Hematopoietic multipotent progenitor cell treated with erythropoietin and hydrocortisone succinate and interleukin-3 and kit ligand, for 8 days (in vitro differentiated cells): ENCODE measurements around the gene LHX4.
A peak's percentile ranks its signal among the peaks of the same experiment; 100 is the strongest.
"Not testable (repeated sequence)": the region's sequence is repeated elsewhere in the genome, so short reads cannot be mapped to it uniquely, and the experiment has no call there.

ENCODE experiments used
- DNase-seq: peaks from one replicate; pipeline ENCODE4 v3.0.0-alpha.2; 2015

The LHX4 gene

GRCh38 chr1:180198196-180198595, 31.9 kb upstream of the LHX4 start:
- DNase-seq: no peak

- DNase-seq: no peak
These were observed 31.5 kb upstream of the LHX4 start for GRCh38 chr1:180198611-180199010.

DNA sequence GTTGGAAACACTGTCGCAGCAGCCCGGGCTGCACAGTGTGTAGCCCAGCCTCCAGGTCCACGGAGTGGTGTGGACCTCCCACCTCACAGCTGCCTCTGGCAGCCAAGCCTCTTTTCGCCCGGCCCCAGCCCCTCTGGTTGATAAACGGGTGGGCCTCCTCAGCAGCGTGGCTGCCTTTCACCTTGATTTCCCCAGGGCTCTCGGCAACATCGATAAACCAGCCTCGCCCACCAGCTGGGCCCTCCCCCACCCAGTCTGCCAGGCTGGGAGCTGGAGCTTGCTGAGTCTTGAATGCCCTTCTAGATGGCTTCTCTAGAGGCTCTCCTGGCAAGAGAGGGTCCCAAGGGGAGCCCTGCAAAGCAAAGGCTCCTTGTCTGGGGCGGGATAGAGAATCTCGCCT, 31.0 kb upstream of the LHX4 start:
- DNase-seq: no peak

DNA sequence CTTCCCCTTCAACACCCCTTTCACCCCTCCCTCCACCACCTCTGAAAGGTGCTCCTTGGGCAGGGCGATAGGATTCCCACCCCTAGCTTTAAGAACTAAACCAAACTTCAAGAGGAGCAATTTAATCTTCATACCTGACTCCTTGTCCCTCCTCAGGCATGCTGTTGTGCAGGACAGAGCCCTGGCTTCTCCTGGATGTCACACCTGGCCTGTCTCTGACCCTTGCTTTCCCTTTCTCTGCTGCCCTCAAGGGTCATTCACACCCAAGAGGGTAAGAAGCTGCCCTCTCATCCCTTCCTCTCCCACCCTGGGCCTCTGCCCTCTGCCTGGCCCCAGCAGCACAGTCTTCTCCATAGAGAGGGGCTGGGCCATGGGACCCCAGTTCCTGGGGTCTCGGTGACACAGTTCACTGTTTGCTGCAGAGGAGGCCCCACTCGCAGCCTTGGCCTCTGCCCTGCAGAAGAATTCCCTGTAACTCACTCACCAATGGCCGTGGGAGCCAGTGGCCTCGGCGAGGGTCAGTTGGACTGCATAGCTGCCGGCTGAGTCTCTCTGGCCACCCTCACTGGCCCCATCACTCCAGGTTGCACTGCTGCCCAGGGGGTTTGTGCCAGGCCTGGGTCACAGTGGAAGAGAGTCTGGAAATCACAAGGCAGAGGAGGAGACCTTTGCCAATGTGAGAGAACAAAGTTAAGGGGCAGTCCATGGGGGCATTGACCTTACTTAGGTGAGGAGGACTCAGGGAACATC, 28.4 kb upstream of the LHX4 start:
- no peak for DNase-seq

DNA sequence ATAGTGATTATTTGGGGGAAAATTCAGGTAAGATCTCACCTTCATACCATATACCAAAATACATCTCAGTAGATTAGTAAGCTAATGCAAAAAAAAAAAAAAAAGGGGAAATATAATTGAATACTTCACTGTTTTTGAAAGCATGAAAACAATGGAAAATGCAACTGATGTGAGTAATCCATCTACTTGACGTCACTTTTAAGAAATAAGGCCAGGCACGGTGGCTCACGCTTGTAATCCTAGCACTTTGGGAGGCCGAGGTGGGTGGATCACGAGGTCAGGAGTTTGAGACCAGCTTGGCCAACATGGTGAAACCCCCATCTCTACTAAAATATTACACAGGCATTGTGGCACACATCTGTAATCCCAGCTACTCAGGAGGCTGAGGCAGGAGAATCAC, 27.5 kb upstream of the LHX4 start:
- not testable (repeated sequence) for DNase-seq

GRCh38 chr1:180204231-180204630, 25.8 kb upstream of the LHX4 start:
- DNase-seq: no peak

GRCh38 chr1:180206581-180206980, 23.5 kb upstream of the LHX4 start:
- DNase-seq: no peak

DNA sequence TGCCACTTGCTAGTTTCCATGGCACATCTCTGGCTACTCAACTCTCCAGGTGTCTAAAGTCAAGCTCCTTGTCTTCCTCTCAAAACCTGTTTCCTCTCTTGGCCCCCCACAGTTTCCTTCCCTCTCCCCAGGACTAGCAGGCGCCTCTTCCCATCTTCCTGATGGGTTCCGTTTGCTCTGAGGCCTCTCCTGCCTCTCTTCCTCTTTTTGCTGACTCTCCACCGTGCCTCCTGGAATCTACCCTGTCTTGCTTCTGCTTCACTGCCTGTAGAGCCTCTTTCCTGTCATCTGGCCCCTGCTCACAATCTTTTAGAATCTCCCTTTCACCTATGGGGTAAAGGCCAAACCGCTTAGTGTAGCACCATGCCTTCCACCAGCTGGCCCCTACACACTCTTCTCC, 21.8 kb upstream of the LHX4 start:
- no peak for DNase-seq

- no peak for DNase-seq
These were observed 19.9 kb upstream of the LHX4 start for GRCh38 chr1:180210008-180210620.

- no peak for DNase-seq
These were observed 18.8 kb upstream of the LHX4 start for GRCh38 chr1:180211156-180211859.

DNA sequence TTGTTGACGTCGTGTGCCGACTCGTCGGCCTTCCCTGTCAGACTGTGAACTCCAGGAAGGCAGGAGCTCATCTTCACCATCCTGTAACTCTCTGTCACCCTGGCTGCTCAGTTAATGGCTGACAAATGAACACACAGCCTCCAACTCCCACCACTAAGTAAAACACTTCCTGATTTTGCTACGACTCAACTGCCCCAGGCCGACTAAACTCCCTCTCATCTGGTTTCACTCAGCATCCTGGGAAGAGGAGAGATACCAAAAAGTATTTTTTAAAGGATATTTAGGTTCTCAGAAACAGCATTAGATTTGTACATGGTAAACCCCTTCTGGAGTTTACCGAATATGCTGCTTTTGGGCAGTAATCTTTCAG, 18.2 kb upstream of the LHX4 start:
- no peak for DNase-seq

DNA sequence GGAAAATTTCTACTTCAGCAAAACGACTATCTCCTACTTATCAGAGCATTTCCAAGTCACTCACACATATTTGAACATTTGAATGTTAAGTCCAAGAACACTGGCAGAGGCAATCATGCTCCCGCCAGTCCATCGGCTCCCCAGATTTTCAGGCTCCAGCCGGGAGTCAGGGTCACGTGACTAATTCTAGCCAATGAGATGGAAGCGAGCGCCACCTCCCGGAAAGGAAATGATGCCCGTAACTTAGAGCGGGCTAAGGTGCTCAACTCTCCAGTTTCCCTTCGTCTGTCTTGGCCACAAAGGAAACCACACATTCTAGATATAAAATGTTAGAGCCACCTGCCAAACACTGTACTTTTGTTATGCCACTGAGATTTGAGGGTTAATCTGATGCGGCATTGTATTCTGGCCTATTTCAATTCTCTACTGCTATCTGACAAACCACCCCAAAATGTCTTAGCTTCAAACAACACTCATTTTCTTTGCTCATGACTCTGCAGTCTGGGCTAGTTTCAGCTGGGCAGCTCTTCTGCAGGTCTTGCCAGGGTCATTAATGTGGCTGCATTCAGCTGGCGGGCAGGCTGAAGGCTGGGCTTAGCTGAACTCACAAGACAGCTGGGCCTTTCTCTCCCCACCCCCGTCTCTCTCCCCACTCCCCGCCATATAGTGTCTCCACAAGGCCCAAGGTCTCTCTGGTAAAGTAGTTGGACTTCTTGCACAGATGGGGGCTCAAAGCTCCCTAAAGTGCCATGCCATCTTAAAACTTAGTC, 16.5 kb upstream of the LHX4 start:
- peak; percentile 27 for DNase-seq

DNA sequence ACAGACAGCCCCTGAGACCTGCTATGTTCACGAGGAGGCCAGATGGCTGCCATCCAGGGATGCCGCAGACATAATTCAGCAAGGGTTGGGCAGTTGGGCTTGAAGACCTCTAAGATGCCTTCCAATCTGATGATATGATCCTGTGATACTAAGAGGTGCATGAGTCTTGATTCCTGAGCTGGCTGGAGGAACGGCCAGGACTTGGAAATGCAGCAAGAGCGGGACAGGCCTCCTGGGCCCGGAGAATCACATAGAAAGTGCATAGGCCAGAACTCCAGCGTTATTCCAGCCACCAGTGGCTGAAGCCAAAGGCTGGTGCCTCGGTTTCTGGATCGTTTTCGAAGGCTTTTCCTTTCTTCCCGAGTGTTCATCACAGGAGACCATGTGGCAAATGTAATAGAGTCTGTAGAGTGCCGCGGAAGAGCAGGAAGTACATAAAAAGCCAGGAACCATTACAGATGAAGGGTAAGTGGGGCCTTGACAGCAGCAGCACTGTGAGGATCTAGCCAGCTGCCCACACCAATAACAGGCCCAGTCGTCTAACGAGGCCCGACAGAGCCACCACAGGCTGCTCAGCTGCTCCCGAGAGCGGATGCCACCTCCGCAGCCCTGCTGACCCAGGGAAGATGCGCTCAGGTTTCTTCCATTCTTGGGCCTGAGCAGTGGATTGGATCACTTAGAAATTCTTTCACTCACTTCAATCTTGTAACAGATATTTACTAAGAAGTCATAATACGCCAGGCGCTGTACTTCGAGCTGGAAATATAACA, 14.0 kb upstream of the LHX4 start:
- DNase-seq: no peak

DNA sequence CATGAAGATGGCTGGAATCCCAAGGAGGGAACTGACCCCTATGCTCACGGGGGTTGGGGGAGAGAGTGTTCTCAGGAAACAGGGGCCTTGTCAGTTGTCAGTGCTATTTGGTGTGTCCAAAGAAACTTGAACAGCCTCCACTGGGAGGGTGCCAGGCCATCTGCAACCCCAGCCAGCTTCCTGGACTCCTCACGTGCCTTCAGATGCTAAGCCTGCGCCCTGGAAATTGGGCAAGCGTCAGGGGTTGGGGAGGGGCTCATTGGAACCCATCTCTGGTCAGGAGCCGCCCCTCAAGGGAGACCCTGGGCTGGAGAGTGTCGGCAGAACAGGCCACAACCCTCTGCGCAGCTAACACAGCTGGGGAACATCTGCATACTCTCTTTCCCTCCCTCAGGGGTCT, 13.1 kb upstream of the LHX4 start:
- no peak for DNase-seq

- DNase-seq: no peak
These were observed 11.0 kb upstream of the LHX4 start for GRCh38 chr1:180218806-180219765.

- no peak for DNase-seq
These were observed 10.3 kb upstream of the LHX4 start for GRCh38 chr1:180219776-180220175.

DNA sequence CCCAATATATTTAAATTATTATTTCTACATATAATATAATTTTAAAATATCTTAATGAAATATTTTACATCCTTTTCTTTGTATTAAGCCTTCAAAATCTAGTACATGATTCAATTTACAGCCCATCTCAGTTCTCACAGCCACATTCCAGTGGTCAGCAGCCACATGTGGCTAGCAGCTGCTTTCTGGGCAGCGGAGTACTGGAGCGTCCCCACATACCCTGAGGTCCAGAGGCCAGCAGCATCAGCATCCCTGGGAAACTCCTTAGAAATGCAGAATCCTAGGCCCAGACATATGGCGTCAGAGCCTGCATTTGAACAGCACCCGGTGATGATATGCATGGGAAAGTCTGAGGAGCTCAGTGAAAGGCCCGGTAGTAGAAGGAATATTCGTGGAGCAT, 8.6 kb upstream of the LHX4 start:
- no peak for DNase-seq

- no peak for DNase-seq
These were observed 5.2 kb upstream of the LHX4 start for GRCh38 chr1:180224902-180225301.

DNA sequence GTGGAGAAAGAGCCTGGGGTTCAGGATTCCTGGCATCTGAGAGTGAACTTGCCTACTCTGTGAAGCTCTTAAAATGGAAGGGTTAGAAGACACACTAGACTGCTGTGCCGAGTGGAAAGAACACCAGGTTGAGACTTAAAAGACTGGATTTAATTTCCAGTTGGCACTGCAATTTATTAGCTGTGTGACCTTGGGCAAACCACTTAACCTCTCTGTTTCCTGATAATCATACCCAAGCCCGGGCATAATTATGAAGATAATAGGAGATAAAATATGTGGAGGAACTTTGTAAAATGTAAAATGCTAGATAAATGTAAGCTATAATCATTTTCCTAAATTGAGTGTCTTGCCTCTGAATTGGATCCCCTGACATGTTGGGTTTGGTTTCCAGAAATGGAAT, 4.7 kb upstream of the LHX4 start:
- no peak for DNase-seq

- DNase-seq: no peak
These were observed 2.0 kb upstream of the LHX4 start for GRCh38 chr1:180227861-180228647.
